Stomach (tissue), 4 donors: ENCODE measurements around the gene TNK1.

Experiments
- POLR2A ChIP-seq, 4 donors: fragments of 450-650 bp; IDR thresholded peaks; one replicate each; pipeline ENCODE4 v1.6.1; 2016; ENCODE audit warnings: antibody characterized with exemption in 4 of 4, control low read depth in 2 of 4, mild to moderate bottlenecking in 1 of 4, moderate library complexity in 1 of 4
- TF ChIP-seq, protein P1 (sequence below), 7 experiments: fragments of 450-650 bp in 4 of 7; fragments of 200-600 bp in 3 of 7; sonication (generic) in 3 of 7; IDR thresholded peaks; one replicate each; pipeline ENCODE4 v1.5.1; 2016 to 2019; ENCODE audit warnings: antibody characterized with exemption in 7 of 7, control low read depth in 2 of 7, mild to moderate bottlenecking in 1 of 7

DNA sequence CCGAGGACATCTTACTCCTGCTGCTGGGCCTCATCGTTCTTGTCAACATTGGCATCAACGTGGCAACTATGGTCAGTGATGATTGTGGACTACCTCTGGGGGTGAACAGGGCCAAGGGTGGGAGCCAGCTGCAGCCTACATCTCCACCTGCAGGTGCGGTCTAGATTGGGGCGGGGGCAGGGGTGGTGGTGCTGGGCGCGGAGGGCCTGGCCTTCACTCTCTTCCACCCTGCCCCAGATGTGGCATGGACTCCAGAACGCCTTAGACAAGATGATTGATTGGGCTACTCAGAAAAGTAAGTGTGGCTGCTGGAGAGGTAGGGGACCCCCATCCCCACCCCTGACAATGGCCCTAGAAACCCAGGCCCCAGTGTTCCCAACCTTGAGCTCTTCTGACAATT, 44.9 kb downstream of the TNK1 start:
- TF ChIP-seq, protein P1, sequence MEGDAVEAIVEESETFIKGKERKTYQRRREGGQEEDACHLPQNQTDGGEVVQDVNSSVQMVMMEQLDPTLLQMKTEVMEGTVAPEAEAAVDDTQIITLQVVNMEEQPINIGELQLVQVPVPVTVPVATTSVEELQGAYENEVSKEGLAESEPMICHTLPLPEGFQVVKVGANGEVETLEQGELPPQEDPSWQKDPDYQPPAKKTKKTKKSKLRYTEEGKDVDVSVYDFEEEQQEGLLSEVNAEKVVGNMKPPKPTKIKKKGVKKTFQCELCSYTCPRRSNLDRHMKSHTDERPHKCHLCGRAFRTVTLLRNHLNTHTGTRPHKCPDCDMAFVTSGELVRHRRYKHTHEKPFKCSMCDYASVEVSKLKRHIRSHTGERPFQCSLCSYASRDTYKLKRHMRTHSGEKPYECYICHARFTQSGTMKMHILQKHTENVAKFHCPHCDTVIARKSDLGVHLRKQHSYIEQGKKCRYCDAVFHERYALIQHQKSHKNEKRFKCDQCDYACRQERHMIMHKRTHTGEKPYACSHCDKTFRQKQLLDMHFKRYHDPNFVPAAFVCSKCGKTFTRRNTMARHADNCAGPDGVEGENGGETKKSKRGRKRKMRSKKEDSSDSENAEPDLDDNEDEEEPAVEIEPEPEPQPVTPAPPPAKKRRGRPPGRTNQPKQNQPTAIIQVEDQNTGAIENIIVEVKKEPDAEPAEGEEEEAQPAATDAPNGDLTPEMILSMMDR (IDR thresholded peaks at IDR 0.05): no peak
- TF ChIP-seq POLR2A (IDR thresholded peaks at IDR 0.05): no peak
